Breast epithelium (tissue), 4 donors: ENCODE data around the gene COLEC11. TPM values are rescaled to one million over a fixed set of nuclear protein-coding genes. Genes with fewer than 3 reads are reported as not detected.

ENCODE experiments used
- DNase-seq, 2 donors: peaks; one replicate each; pipeline ENCODE4 v3.0.0-alpha.2; 2019; ENCODE audit warnings: low spot score in 2 of 2
- H3K27ac ChIP-seq, 2 donors: fragments of 200-600 bp; sonication (generic) in 1 of 2; one replicate each; pipeline ENCODE4 v1.5.1; 2016 to 2019; ENCODE audit warnings: mild to moderate bottlenecking in 1 of 2
- H3K27me3 ChIP-seq, 2 donors: fragments of 200-600 bp; sonication (generic) in 1 of 2; one replicate each; pipeline versions ENCODE4 v1.5.1 to v1.6.0; 2017 to 2019; ENCODE audit warnings: control low read depth in 1 of 2, mild to moderate bottlenecking in 1 of 2
- H3K36me3 ChIP-seq: fragments of 200-600 bp; one replicate; pipeline ENCODE4 v1.5.1; 2019
- H3K4me1 ChIP-seq, 2 donors: fragments of 200-600 bp; sonication (generic); one replicate each; pipeline ENCODE4 v1.5.1; 2016 to 2019; ENCODE audit warnings: control low read depth in 1 of 2
- H3K4me3 ChIP-seq, 3 donors: fragments of 200-600 bp; sonication (generic); 1 replicate in 2 of 3; 2 replicates in 1 of 3; pipeline ENCODE4 v1.5.1; 2016 to 2019; ENCODE audit warnings: mild to moderate bottlenecking in 3 of 3, moderate library complexity in 2 of 3
- H3K9me3 ChIP-seq, 2 donors: fragments of 200-600 bp; sonication (generic) in 1 of 2; one replicate each; pipeline ENCODE4 v1.5.1; 2016 to 2019; ENCODE audit warnings: control low read depth in 1 of 2
- CTCF ChIP-seq, 3 donors: fragments of 450-650 bp; IDR thresholded peaks; one replicate each; pipeline ENCODE4 v1.5.1; 2016 to 2017; ENCODE audit warnings: antibody characterized with exemption in 3 of 3, mild to moderate bottlenecking in 3 of 3, moderate library complexity in 3 of 3
- POLR2A ChIP-seq: fragments of 450-650 bp; IDR thresholded peaks from one replicate; pipeline ENCODE4 v1.6.1; 2016; ENCODE audit warnings: antibody characterized with exemption, mild to moderate bottlenecking, moderate library complexity
- POLR2AphosphoS5 ChIP-seq, 3 donors: sonication (generic); formaldehyde crosslinking; IDR thresholded peaks; one replicate each; pipeline ENCODE4 v1.6.1; 2017; ENCODE audit warnings: antibody characterized with exemption in 3 of 3
- intact Hi-C: fragments of 100-400 bp; cut with DNase I; formaldehyde crosslinking; loops from one replicate; pipeline ENCODE4 v1.15.1; 2023; ENCODE audit warnings: low total_unique reads
- total RNA-seq, 3 donors: library from RNA; depleted of rRNA; stranded (reverse); fragments of >200 nt; gene quantifications; one replicate each; pipeline ENCODE4 v1.1.0, GENCODE V29; 2016

The COLEC11 gene
- total RNA-seq, 3 donors from 2014 or later, result 0.33 to 1.9 (median 1.0) TPM

- no peak for TF ChIP-seq CTCF (IDR thresholded peaks at IDR 0.05)
- no peak for TF ChIP-seq POLR2A
- TF ChIP-seq POLR2AphosphoS5 (IDR thresholded peaks at IDR 0.05), result no peak
- no peaks in the 10 kb centered on the region for H3K36me3 ChIP-seq
- intact Hi-C loops, result no loop called here
- H3K27ac ChIP-seq, result no peak overlapping the region
- H3K4me1 ChIP-seq, result no peaks in the 10 kb centered on the region
- no peaks in the 10 kb centered on the region for H3K9me3 ChIP-seq
- no peak overlapping the region for H3K4me3 ChIP-seq
- DNase-seq, result no peak
- H3K27me3 ChIP-seq, result peaks cover 0 to 2% of the 10 kb centered on the region in 2 donors
Measured at GRCh38 chr2:3672861-3673678, 78.2 kb downstream of the COLEC11 start.

GRCh38 chr2:3674066-3674845 is 79.3 kb downstream of the COLEC11 start:
- peaks cover 0 to 3% of the 10 kb centered on the region in 2 donors for H3K27me3 ChIP-seq
- intact Hi-C loops, result no loop called here
- TF ChIP-seq POLR2AphosphoS5 (IDR thresholded peaks at IDR 0.05) (no peak), CTCF (IDR thresholded peaks at IDR 0.05) (no peak), POLR2A (no peak)
- no peak overlapping the region for H3K4me3 ChIP-seq
- no peaks in the 10 kb centered on the region for H3K4me1 ChIP-seq
- DNase-seq, result no peak
- no peaks in the 10 kb centered on the region for H3K9me3 ChIP-seq
- no peak overlapping the region for H3K27ac ChIP-seq
- H3K36me3 ChIP-seq, result no peaks in the 10 kb centered on the region

- intact Hi-C loops, result loop anchor here (5.0 kb wide), 1 partner anchor 983 kb away; no protein-coding TSS in a partner anchor
- Histone ChIP-seq H3K4me1 (no peaks in the 10 kb centered on the region), H3K27ac (no peak overlapping the region), H3K36me3 (no peaks in the 10 kb centered on the region), H3K27me3 (peaks cover 0 to 3% of the 10 kb centered on the region in 2 donors), H3K4me3 (no peak overlapping the region), H3K9me3 (no peaks in the 10 kb centered on the region)
- DNase-seq, result no peak
- TF ChIP-seq CTCF (IDR thresholded peaks at IDR 0.05) (no peak), POLR2AphosphoS5 (IDR thresholded peaks at IDR 0.05) (no peak), POLR2A (no peak)
Measured at GRCh38 chr2:3675687-3676086, 80.8 kb downstream of the COLEC11 start.

GRCh38 chr2:3677436-3677835 is 82.5 kb downstream of the COLEC11 start:
- no peaks in the 10 kb centered on the region for H3K4me1 ChIP-seq
- no peak for TF ChIP-seq POLR2AphosphoS5 (IDR thresholded peaks at IDR 0.05)
- no peak for TF ChIP-seq POLR2A
- TF ChIP-seq CTCF (IDR thresholded peaks at IDR 0.05), result no peak
- intact Hi-C loops, result loop anchor here (5.0 kb wide), 1 partner anchor 985 kb away; no protein-coding TSS in a partner anchor

More at GRCh38 chr2:3677436-3677835, 82.5 kb downstream of the COLEC11 start:
- no peak overlapping the region for H3K4me3 ChIP-seq
- H3K27ac ChIP-seq, result no peak overlapping the region
- H3K27me3 ChIP-seq, result peaks cover 0 to 3% of the 10 kb centered on the region in 2 donors
- no peaks in the 10 kb centered on the region for H3K36me3 ChIP-seq
- no peak for DNase-seq
- no peaks in the 10 kb centered on the region for H3K9me3 ChIP-seq
